Activated CD8-positive, alpha-beta memory T cell treated with anti-CD3 and anti-CD28 coated beads for 48 hours (primary cell): ENCODE measurements around the gene HMGCS2.
"Not testable (repeated sequence)": the region's sequence is repeated elsewhere in the genome, so short reads cannot be mapped to it uniquely, and the experiment has no call there.

Source experiments
- DNase-seq, 3 experiments: peaks; one replicate each; pipeline ENCODE4 v3.0.0-alpha.2; 2020; ENCODE audit warnings: low read depth in 2 of 3, low spot score in 2 of 3

The HMGCS2 gene

GRCh38 chr1:119790451-119791198 is 21.9 kb upstream of the HMGCS2 start:
- no peak for DNase-seq

GRCh38 chr1:119787776-119788175 is 19.1 kb upstream of the HMGCS2 start:
- no peak for DNase-seq

- not testable (repeated sequence) for DNase-seq
Measured at GRCh38 chr1:119786473-119787050, 17.9 kb upstream of the HMGCS2 start.

- not testable (repeated sequence) for DNase-seq
Measured at GRCh38 chr1:119786046-119786445, 17.3 kb upstream of the HMGCS2 start.

GRCh38 chr1:119784191-119784781 is 15.6 kb upstream of the HMGCS2 start:
- no peak for DNase-seq

GRCh38 chr1:119783354-119784185 is 14.9 kb upstream of the HMGCS2 start:
- no peak for DNase-seq

GRCh38 chr1:119782631-119783325 is 14.1 kb upstream of the HMGCS2 start:
- no peak for DNase-seq

- DNase-seq: no peak
Measured at GRCh38 chr1:119781434-119782210, 12.9 kb upstream of the HMGCS2 start.

GRCh38 chr1:119779869-119780356 is 11.2 kb upstream of the HMGCS2 start:
- DNase-seq: no peak

GRCh38 chr1:119778886-119779560 is 10.3 kb upstream of the HMGCS2 start:
- DNase-seq: no peak

GRCh38 chr1:119778359-119778758 is 9.7 kb upstream of the HMGCS2 start:
- no peak for DNase-seq

- DNase-seq: no peak
Measured at GRCh38 chr1:119774746-119775490, 6.2 kb upstream of the HMGCS2 start.

- no peak for DNase-seq
Measured at GRCh38 chr1:119773711-119774241, 5.1 kb upstream of the HMGCS2 start.

- no peak for DNase-seq
Measured at GRCh38 chr1:119772298-119772697, 3.6 kb upstream of the HMGCS2 start.

- DNase-seq: no peak
Measured at GRCh38 chr1:119771770-119772169, 3.1 kb upstream of the HMGCS2 start.

GRCh38 chr1:119771016-119771415 is 2.3 kb upstream of the HMGCS2 start:
- DNase-seq: no peak

GRCh38 chr1:119767486-119767885 is 1.2 kb downstream of the HMGCS2 start:
- DNase-seq: no peak

GRCh38 chr1:119766374-119766794 is 2.3 kb downstream of the HMGCS2 start:
- DNase-seq: no peak

GRCh38 chr1:119764220-119764619 is 4.5 kb downstream of the HMGCS2 start:
- DNase-seq: no peak
